H1 (cell line): Measurements from ENCODE around the gene ZNF609. TPM values are rescaled to one million over a fixed set of nuclear protein-coding genes. Genes with fewer than 3 reads are reported as not detected.

Experiments used
- CTCF ChIA-PET: fragments of 300-600 bp; sonication (Branson Sonifier 250); formaldehyde crosslinking; loops from one replicate; lab custom pipeline; 2021; ENCODE audit not compliant: partially characterized antibody; lab: Charles Lee
- POLR2A ChIA-PET: fragments of 300-600 bp; sonication (Branson Sonifier 250); formaldehyde crosslinking; loops from one replicate; lab custom pipeline; 2021; ENCODE audit warnings: inconsistent platforms; ENCODE audit not compliant: partially characterized antibody; lab: Charles Lee
- DNase-seq, 2 experiments: peaks; one replicate each; pipeline versions ENCODE4 v3.0.0 to v3.0.0-alpha.2; 2010 to 2022; ENCODE audit warnings: low spot score in 2 of 2, low read depth in 1 of 2, mixed read lengths in 1 of 2
- FAIRE-seq: peaks from 2 replicates; lab custom pipeline; 2011; peaks lifted over from hg19 to GRCh38; lab: Jason Lieb, UNC
- H2AFZ ChIP-seq: 2 replicates; pipeline ENCODE4 v1.8.1; 2012; ENCODE audit warnings: low read length, inconsistent platforms
- H2AK5ac ChIP-seq: 2 replicates; pipeline ENCODE4 v1.6.1; 2013; ENCODE audit warnings: low read depth, low read length
- H2BK120ac ChIP-seq: replicated peaks from 2 replicates; pipeline ENCODE3; 2013; ENCODE audit warnings: low read depth, low read length, inconsistent platforms
- H2BK12ac ChIP-seq: 2 replicates; pipeline ENCODE4 v1.6.1; 2013; ENCODE audit warnings: low read depth, low read length
- H2BK15ac ChIP-seq: 2 replicates; pipeline ENCODE4 v1.6.1; 2013; ENCODE audit warnings: low read length
- H2BK20ac ChIP-seq: 2 replicates; pipeline ENCODE4 v1.6.1; 2013; ENCODE audit warnings: low read length
- H2BK5ac ChIP-seq: 2 replicates; pipeline ENCODE4 v1.6.1; 2013; ENCODE audit warnings: low read depth, low read length
- H3K14ac ChIP-seq: 2 replicates; pipeline ENCODE4 v1.6.1; 2013; ENCODE audit warnings: inconsistent platforms; ENCODE audit not compliant: insufficient read length
- H3K18ac ChIP-seq: 2 replicates; pipeline ENCODE4 v1.6.1; 2013; ENCODE audit warnings: low read length; ENCODE audit errors: extremely low read depth
- H3K23ac ChIP-seq: 2 replicates; pipeline ENCODE4 v1.6.1; 2013; ENCODE audit warnings: inconsistent platforms; ENCODE audit not compliant: insufficient read length
- H3K23me2 ChIP-seq: 2 replicates; pipeline ENCODE4 v1.6.1; 2013; ENCODE audit warnings: low read depth, low read length
- H3K27ac ChIP-seq: 2 replicates; pipeline ENCODE4 v1.6.1; 2011; ENCODE audit warnings: low read depth, low read length, inconsistent platforms
- H3K27me3 ChIP-seq, 4 experiments: replicated peaks in 1 of 4; 1 replicate in 1 of 4; 2 replicates in 3 of 4; pipeline versions ENCODE4 v1.6.1 to v1.8.1; 2011 to 2013; ENCODE audit warnings: low read length in 3 of 4, mild to moderate bottlenecking in 3 of 4, inconsistent platforms in 2 of 4, mixed read lengths in 2 of 4, moderate library complexity in 1 of 4; ENCODE audit not compliant: control insufficient read depth in 3 of 4, insufficient read depth in 3 of 4; ENCODE audit errors: extremely low read depth in 1 of 4
- H3K36me3 ChIP-seq, 4 experiments: 2 replicates each; pipeline versions ENCODE4 v1.6.1 to v1.8.1; 2011 to 2013; ENCODE audit warnings: mild to moderate bottlenecking in 4 of 4, low read length in 3 of 4, moderate library complexity in 2 of 4, control low read depth in 1 of 4, inconsistent platforms in 1 of 4; ENCODE audit not compliant: insufficient read depth in 4 of 4, control insufficient read depth in 2 of 4
- H3K4ac ChIP-seq: replicated peaks from 2 replicates; pipeline ENCODE3; 2013; ENCODE audit warnings: low read length, low read depth, mixed read lengths, inconsistent platforms; ENCODE audit not compliant: insufficient read length
- H3K4me1 ChIP-seq, 4 experiments: replicated peaks in 1 of 4; 1 replicate in 1 of 4; 2 replicates in 3 of 4; pipeline versions ENCODE4 v1.6.1 to v1.8.1; 2011 to 2013; ENCODE audit warnings: low read length in 3 of 4, inconsistent platforms in 2 of 4, mixed read lengths in 1 of 4; ENCODE audit not compliant: insufficient read depth in 4 of 4, control insufficient read depth in 3 of 4
- H3K4me2 ChIP-seq, 2 experiments: 2 replicates each; pipeline versions ENCODE4 v1.6.1 to v1.8.1; 2011 to 2013; ENCODE audit warnings: low read depth in 2 of 2, low read length in 2 of 2, control low read depth in 1 of 2, inconsistent platforms in 1 of 2, mild to moderate bottlenecking in 1 of 2; ENCODE audit not compliant: insufficient read depth in 1 of 2
- H3K4me3 ChIP-seq, 4 experiments: fragments of 200-600, 300-600 bp in 1 of 4; sonication (generic), shearing (Covaris generic), sonication (Bioruptor Twin) in 1 of 4; 2 replicates each; pipeline versions ENCODE4 v1.5.1 to v1.8.1; 2011 to 2016; ENCODE audit warnings: low read length in 4 of 4, low read depth in 3 of 4, control low read depth in 2 of 4, inconsistent platforms in 2 of 4, mild to moderate bottlenecking in 2 of 4, mixed read lengths in 1 of 4, moderate library complexity in 1 of 4; ENCODE audit not compliant: insufficient read depth in 2 of 4; ENCODE audit errors: extremely low read depth in 1 of 4
- H3K56ac ChIP-seq: replicated peaks from 2 replicates; pipeline ENCODE3; 2013; ENCODE audit warnings: low read depth, mild to moderate bottlenecking, mixed read lengths, low read length, inconsistent platforms; ENCODE audit not compliant: insufficient read length
- H3K79me1 ChIP-seq: 2 replicates; pipeline ENCODE4 v1.6.1; 2013; ENCODE audit warnings: low read depth, low read length, control low read depth
- H3K79me2 ChIP-seq, 2 experiments: 2 replicates each; pipeline versions ENCODE4 v1.6.1 to v1.8.1; 2012 to 2013; ENCODE audit warnings: low read length in 2 of 2, mild to moderate bottlenecking in 2 of 2, inconsistent platforms in 1 of 2; ENCODE audit not compliant: insufficient read depth in 2 of 2, control insufficient read depth in 1 of 2
- H3K9ac ChIP-seq, 4 experiments: replicated peaks in 1 of 4; 1 replicate in 1 of 4; 2 replicates in 3 of 4; pipeline versions ENCODE4 v1.6.1 to v1.8.1; 2011 to 2013; ENCODE audit warnings: low read depth in 3 of 4, low read length in 3 of 4, control low read depth in 2 of 4, mild to moderate bottlenecking in 2 of 4, moderate library complexity in 2 of 4, inconsistent platforms in 1 of 4; ENCODE audit errors: extremely low read depth in 1 of 4
- H3K9me3 ChIP-seq, 2 experiments: 2 replicates each; pipeline versions ENCODE4 v1.6.1 to v1.8.1; 2012 to 2013; ENCODE audit warnings: mild to moderate bottlenecking in 2 of 2, moderate library complexity in 2 of 2, control low read depth in 1 of 2, inconsistent platforms in 1 of 2, low read depth in 1 of 2, low read length in 1 of 2, mixed read lengths in 1 of 2; ENCODE audit not compliant: insufficient read depth in 2 of 2
- H4K20me1 ChIP-seq, 2 experiments: replicated peaks in 1 of 2; 2 replicates each; pipeline versions ENCODE3 to v1.8.1; 2011 to 2013; ENCODE audit warnings: inconsistent platforms in 2 of 2, low read length in 2 of 2, mild to moderate bottlenecking in 1 of 2; ENCODE audit not compliant: insufficient read depth in 2 of 2, control insufficient read depth in 1 of 2
- H4K5ac ChIP-seq: 2 replicates; pipeline ENCODE4 v1.6.1; 2013; ENCODE audit warnings: low read length, low read depth, mixed read lengths, inconsistent platforms; ENCODE audit not compliant: insufficient read length
- H4K8ac ChIP-seq: 2 replicates; pipeline ENCODE4 v1.8.0; 2013; ENCODE audit warnings: mild to moderate bottlenecking, moderate library complexity, low read length, inconsistent platforms; ENCODE audit not compliant: insufficient read depth; ENCODE audit errors: extremely low read depth
- H4K91ac ChIP-seq: replicated peaks from 2 replicates; pipeline ENCODE3; 2013; ENCODE audit warnings: low read length, mixed read lengths, inconsistent platforms; ENCODE audit not compliant: insufficient read length
- BCL11A ChIP-seq, 2 experiments: IDR thresholded peaks; one replicate each; pipeline ENCODE4 v1.6.1; 2011; ENCODE audit warnings: low read depth in 2 of 2, low read length in 2 of 2, mild to moderate bottlenecking in 2 of 2
- CTCF ChIP-seq, 3 experiments: IDR thresholded peaks; 1 replicate in 2 of 3; 2 replicates in 1 of 3; pipeline versions ENCODE4 v1.5.1 to v1.6.1; 2011; ENCODE audit warnings: low read length in 3 of 3, mild to moderate bottlenecking in 3 of 3, inconsistent platforms in 2 of 3, low read depth in 1 of 3, moderate library complexity in 1 of 3; ENCODE audit not compliant: insufficient read depth in 1 of 3; ENCODE audit errors: control extremely low read depth in 1 of 3
- GTF2F1 ChIP-seq: IDR thresholded peaks from 2 replicates; pipeline ENCODE4 v1.6.1; 2012; ENCODE audit warnings: low read depth, low read length, improper control_type of control experiment, borderline replicate concordance
- KDM4A ChIP-seq: IDR thresholded peaks from one replicate; pipeline ENCODE4 v1.7.1; 2012; ENCODE audit warnings: low read depth, mild to moderate bottlenecking, moderate library complexity, low read length, inconsistent platforms; ENCODE audit not compliant: severe bottlenecking
- POU5F1 ChIP-seq: IDR thresholded peaks from 2 replicates; pipeline ENCODE4 v1.6.1; 2011; ENCODE audit warnings: low read depth, mild to moderate bottlenecking, low read length, moderate library complexity
- SP1 ChIP-seq: IDR thresholded peaks from 2 replicates; pipeline ENCODE4 v1.6.1; 2011; ENCODE audit warnings: low read depth, low read length
- SP2 ChIP-seq: IDR thresholded peaks from 2 replicates; pipeline ENCODE4 v1.6.1; 2012; ENCODE audit warnings: mild to moderate bottlenecking, low read length, inconsistent platforms
- TCF12 ChIP-seq: IDR thresholded peaks from 2 replicates; pipeline ENCODE4 v1.6.1; 2011; ENCODE audit warnings: low read depth, mild to moderate bottlenecking, low read length
- TEAD4 ChIP-seq: IDR thresholded peaks from 2 replicates; pipeline ENCODE4 v1.6.1; 2012; ENCODE audit warnings: low read depth, low read length, inconsistent platforms, mixed read lengths
- polyA plus RNA-seq, 7 experiments: library from polyadenylated mRNA; depleted of rRNA in 3 of 7; stranded (reverse) in 5 of 7; unstranded in 2 of 7; fragments of >200 nt in 5 of 7; fragments of 200-250 nt in 2 of 7; gene quantifications; 1 replicate in 5 of 7; 2 replicates in 1 of 7; 4 replicates in 1 of 7; pipeline versions ENCODE4 v1.2.1 to v1.2.3, GENCODE V29; 2011 to 2013; ENCODE audit warnings: missing spikeins in 2 of 7, mixed read lengths in 2 of 7
- total RNA-seq: library from RNA; stranded (reverse); fragmentation: NEBNext Ultra II Directional; extraction: Animal tissue kit (Norgen Biotek cat#: 25700); gene quantifications from 2 replicates; pipeline ENCODE4 v1.2.1, GENCODE V29; 2021

ZNF609 gene
- total and polyA plus RNA-seq, 2 of the 8 experiments (the other 6 are each of a cell fraction or from before 2014, with no cell fraction given) = 15.5 to 47.8 TPM

- Histone ChIP-seq H3K4me2 (no peak overlapping the region), H2BK15ac (no peak overlapping the region), H3K27ac (no peak overlapping the region), H2AFZ (no peak overlapping the region), H3K4me1 (no peaks in the 10 kb centered on the region), H3K23ac (no peak overlapping the region), H3K9ac (no peak overlapping the region; a peak in 1 of 7 replicates), H3K27me3 (no peaks in the 10 kb centered on the region), H2BK5ac (no peak overlapping the region), H3K14ac (no peak overlapping the region), H3K9me3 (no peaks in the 10 kb centered on the region), H3K4me3 (no peak overlapping the region), H4K5ac (no peak overlapping the region), H2BK12ac (no peak overlapping the region), H3K79me2 (peaks cover 0 to 46% of the 10 kb centered on the region in 2 experiments; a peak in 3 of 4 replicates), H3K56ac (no peak overlapping the region), H3K79me1 (no peaks in the 10 kb centered on the region; the same call in none of the 2 replicates), H4K91ac (no peak overlapping the region), H3K36me3 (no peaks in the 10 kb centered on the region), H4K8ac (no peak overlapping the region), H3K4ac (no peak overlapping the region), H2BK20ac (no peak overlapping the region), H3K23me2 (no peaks in the 10 kb centered on the region), H4K20me1 (peaks cover 0 to 5% of the 10 kb centered on the region in 2 experiments), H2BK120ac (no peak overlapping the region), H3K18ac (no peak overlapping the region), H2AK5ac (no peak overlapping the region)
- TF ChIP-seq TEAD4 = no peak
- no peak for TF ChIP-seq POU5F1
- no peak for TF ChIP-seq CTCF (IDR thresholded peaks at IDR 0.05; ENCODE audit: control extremely low read depth in 1 of 3, insufficient read depth in 1 of 3, low read depth in 1 of 3, low read length in 3 of 3)
- TF ChIP-seq KDM4A = no peak
- TF ChIP-seq TCF12 = no peak
- no peak for TF ChIP-seq SP2
- TF ChIP-seq GTF2F1 = no peak
- no peak for TF ChIP-seq BCL11A (IDR thresholded peaks at IDR 0.05; ENCODE audit: low read depth in 2 of 2, low read length in 2 of 2)
- TF ChIP-seq SP1 = no peak
- FAIRE-seq (no peak), DNase-seq (no peak)
- ChIA-PET CTCF (interaction anchor here (0.7 to 2.1 kb wide), 3 partner anchors 12 to 69 kb away, joined by 3 to 4 read pairs (median 3); no protein-coding TSS in a partner anchor), POLR2A (no interaction called here)
These were observed 150.8 kb downstream of the ZNF609 start for GRCh38 chr15:64611085-64611725.
